Activated T-helper 2 cell treated with anti-CD3 and anti-CD28 coated beads, Interferon-gamma antibody, Interleukin-2, Interleukin-4, amounts not matched to agents 10 μg/mL and 5 μg/mL and 100 μg/mL, durations not matched to agents 14 hours and 24 hours and 36 hours (primary cell): Measurements from ENCODE around the gene PDK2. TPM values are rescaled to one million over a fixed set of nuclear protein-coding genes. Genes with fewer than 3 reads are reported as not detected.

Source experiments
- total RNA-seq: library from RNA; stranded (reverse); gene quantifications from 2 replicates; pipeline ENCODE4 v1.2.3, GENCODE V29; 2022

PDK2 gene
- total RNA-seq, 1 donor from 2014 or later: 11.0 TPM

Other genes with a start within 250 kb of the PDK2 start
- gene TAC4, start 247.3 kb upstream of the PDK2 start, total RNA-seq: not detected in 2 replicates
- not detected in 2 replicates for gene DLX4, start 126.2 kb upstream of the PDK2 start, total RNA-seq
- not detected in 2 replicates for gene DLX3, start 100.1 kb upstream of the PDK2 start, total RNA-seq
- 10.1 and 10.8 TPM in 2 replicates for gene ITGA3, start 39.2 kb upstream of the PDK2 start, total RNA-seq
- 2.0 and 2.4 TPM in 2 replicates for gene SAMD14, start 34.8 kb downstream of the PDK2 start, total RNA-seq
- 126 and 130 TPM in 2 replicates for gene PPP1R9B, start 55.3 kb downstream of the PDK2 start, total RNA-seq
- 0.41 and 0.48 TPM in 2 replicates for gene SGCA, start 70.7 kb downstream of the PDK2 start, total RNA-seq
- gene COL1A1, start 106.3 kb downstream of the PDK2 start, total RNA-seq: 13.9 and 15.5 TPM in 2 replicates
- gene TMEM92, start 179.1 kb downstream of the PDK2 start, total RNA-seq: 1.5 and 1.6 TPM in 2 replicates